Adipocyte (in vitro differentiated cells): ENCODE measurements around the gene C1QTNF2.

Source experiments
- DNase-seq: peaks from one replicate; pipeline ENCODE4 v3.0.0-alpha.2; 2015; ENCODE audit warnings: low read depth
- H3K27me3 ChIP-seq: replicated peaks from 2 replicates; pipeline ENCODE4 v1.7.0; 2013; ENCODE audit warnings: mild to moderate bottlenecking, low read length, moderate library complexity; ENCODE audit not compliant: control insufficient read depth, insufficient read depth
- H3K36me3 ChIP-seq: 2 replicates; pipeline ENCODE4 v1.7.0; 2013; ENCODE audit warnings: low read length, mild to moderate bottlenecking, moderate library complexity; ENCODE audit not compliant: control insufficient read depth, insufficient read depth, severe bottlenecking
- H3K4me1 ChIP-seq: 2 replicates; pipeline ENCODE4 v1.7.0; 2013; ENCODE audit warnings: mild to moderate bottlenecking, low read length, moderate library complexity; ENCODE audit not compliant: control insufficient read depth, insufficient read depth
- H3K4me3 ChIP-seq: 2 replicates; pipeline ENCODE4 v1.7.0; 2013; ENCODE audit warnings: mild to moderate bottlenecking, low read length, moderate library complexity
- H3K9ac ChIP-seq: 2 replicates; pipeline ENCODE4 v1.7.0; 2013; ENCODE audit warnings: mild to moderate bottlenecking, low read length, moderate library complexity
- H3K9me3 ChIP-seq: 2 replicates; pipeline ENCODE4 v1.7.0; 2013; ENCODE audit warnings: mild to moderate bottlenecking, low read length, moderate library complexity; ENCODE audit not compliant: control insufficient read depth

C1QTNF2 gene

DNA sequence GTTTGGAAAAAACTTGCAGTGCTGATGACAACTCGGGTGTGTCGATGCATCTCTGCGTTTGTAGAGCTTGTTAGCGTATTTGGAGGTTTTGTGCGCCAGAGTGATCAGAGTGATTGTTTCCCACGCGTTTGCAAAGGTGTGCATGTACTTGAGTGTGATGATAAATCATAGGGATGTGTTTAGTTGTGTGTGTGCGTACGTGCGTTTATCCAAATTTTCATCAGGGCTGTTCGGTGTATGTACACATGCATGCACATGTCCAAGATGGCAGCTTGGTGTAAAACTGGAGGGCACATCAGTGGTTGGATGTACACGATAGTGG, 248 bp upstream of the C1QTNF2 start:
- Histone ChIP-seq H3K4me3 (peak overlapping the region; percentile 75), H3K27me3 (peaks cover 37% of the 10 kb centered on the region), H3K36me3 (no peaks in the 10 kb centered on the region), H3K4me1 (peaks cover 3% of the 10 kb centered on the region), H3K9me3 (peaks cover 5% of the 10 kb centered on the region), H3K9ac (no peak overlapping the region)
- no peak for DNase-seq

DNA sequence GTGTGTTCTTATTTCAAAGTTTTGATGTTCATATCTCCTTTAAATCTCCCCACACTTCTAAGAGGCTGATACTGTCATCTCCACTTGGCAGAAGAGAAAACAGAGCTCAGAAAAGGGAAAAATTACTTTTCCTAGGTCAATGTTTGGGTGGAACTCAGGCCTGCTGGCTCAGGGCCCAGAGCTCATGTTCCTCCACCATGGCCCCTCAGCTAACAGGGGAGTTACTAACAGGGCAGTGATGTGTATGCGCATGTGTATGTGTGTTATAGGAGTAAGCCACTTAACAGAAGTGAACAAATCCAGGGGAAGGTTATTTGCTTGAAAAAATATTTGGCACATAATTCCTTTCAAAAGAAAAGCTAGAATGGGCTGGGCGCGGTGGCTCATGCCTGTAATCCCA, 2.5 kb downstream of the C1QTNF2 start:
- peaks cover 12% of the 10 kb centered on the region for H3K4me1 ChIP-seq

DNA sequence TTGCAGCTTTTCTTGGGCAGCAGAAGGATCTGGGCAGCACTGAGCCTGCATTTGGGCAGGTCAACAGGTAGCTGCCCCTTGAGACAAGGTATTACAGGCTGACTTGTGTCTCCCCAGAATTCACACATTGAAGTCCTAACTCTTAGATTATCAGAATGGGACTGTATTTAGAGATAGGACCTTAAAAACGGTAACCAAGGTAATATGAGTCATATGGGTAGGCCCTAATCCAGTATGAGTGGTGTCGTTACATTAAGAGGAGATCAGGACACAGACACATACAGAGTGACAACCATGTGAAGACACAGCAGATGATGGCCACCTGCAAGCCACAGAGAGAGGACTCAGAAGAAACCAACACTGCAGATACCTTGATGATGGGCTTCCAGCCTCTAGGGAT, 3.2 kb downstream of the C1QTNF2 start:
- Histone ChIP-seq H3K36me3 (no peaks in the 10 kb centered on the region), H3K27me3 (peaks cover 17% of the 10 kb centered on the region), H3K9me3 (peaks cover 5% of the 10 kb centered on the region), H3K4me3 (no peak overlapping the region), H3K4me1 (peaks cover 17% of the 10 kb centered on the region), H3K9ac (no peak overlapping the region)
- no peak for DNase-seq

More for the DNA sequence above, 2.5 kb downstream of the C1QTNF2 start:
- H3K9me3 ChIP-seq: peaks cover 5% of the 10 kb centered on the region
- peaks cover 20% of the 10 kb centered on the region for H3K27me3 ChIP-seq
- H3K4me3 ChIP-seq: no peak overlapping the region
- H3K9ac ChIP-seq: no peak overlapping the region
- no peaks in the 10 kb centered on the region for H3K36me3 ChIP-seq
- no peak for DNase-seq

DNA sequence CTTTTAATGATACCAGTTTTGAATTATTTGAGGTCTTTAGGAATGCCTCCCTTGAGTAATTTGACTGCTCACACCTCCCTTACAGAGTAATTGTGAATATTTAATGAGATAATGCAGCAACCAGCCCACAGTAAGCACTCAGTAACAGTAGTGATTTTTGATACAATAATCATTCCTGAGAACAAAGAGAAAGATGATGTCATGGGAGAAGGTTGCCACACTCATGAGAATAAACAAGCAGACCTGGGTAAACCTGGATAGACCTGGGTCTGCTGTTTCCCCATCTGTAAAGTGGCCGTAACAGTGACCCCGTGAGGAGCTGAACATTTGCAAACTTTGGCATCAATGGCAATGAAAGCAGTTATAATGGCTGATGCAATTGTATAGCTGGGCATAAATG, 4.2 kb downstream of the C1QTNF2 start:
- Histone ChIP-seq H3K4me3 (no peak overlapping the region), H3K36me3 (no peaks in the 10 kb centered on the region), H3K9me3 (peaks cover 5% of the 10 kb centered on the region), H3K4me1 (peaks cover 18% of the 10 kb centered on the region), H3K9ac (no peak overlapping the region), H3K27me3 (peaks cover 10% of the 10 kb centered on the region)
- DNase-seq: no peak

DNA sequence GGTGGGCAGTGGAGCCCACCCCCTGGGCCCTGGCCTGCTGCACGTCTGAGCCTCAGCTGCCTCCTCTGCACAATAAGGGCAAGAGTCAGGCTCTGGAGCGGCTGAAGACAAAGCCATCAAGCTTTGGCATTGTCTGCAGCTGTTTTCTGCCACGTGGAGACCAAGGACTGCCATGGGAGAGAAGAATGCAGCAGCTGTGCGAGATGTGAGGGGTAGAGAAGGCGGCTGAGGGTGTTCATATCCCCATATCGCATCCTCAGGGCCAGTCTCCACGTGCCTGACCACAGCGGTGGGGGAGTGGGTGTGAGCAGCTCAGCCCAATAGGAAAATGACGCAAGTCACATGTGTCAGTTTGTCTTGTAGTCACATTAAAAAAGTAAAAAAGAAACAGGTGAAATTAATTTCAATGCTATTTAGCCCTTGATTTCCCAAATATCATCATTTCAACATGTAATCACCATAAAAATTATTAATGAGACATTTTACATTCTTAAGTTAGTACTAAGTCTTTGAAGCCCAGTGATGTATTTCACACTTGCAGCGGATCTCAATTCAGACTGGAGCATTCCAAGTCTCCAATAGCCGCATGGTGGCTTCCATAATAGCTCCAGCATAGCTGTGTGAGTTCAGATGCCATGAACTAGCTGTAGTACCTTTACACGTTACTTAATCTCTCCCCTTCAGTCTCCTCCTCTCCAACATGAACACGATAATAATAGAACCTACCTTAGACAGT, 6.6 kb downstream of the C1QTNF2 start:
- DNase-seq: peak; percentile 3
- H3K36me3 ChIP-seq: no peaks in the 10 kb centered on the region
- H3K27me3 ChIP-seq: no peaks in the 10 kb centered on the region
- H3K4me3 ChIP-seq: no peak overlapping the region
- H3K9me3 ChIP-seq: peaks cover 2% of the 10 kb centered on the region
- peaks cover 15% of the 10 kb centered on the region for H3K4me1 ChIP-seq
- peak overlapping the region; percentile 31 for H3K9ac ChIP-seq

DNA sequence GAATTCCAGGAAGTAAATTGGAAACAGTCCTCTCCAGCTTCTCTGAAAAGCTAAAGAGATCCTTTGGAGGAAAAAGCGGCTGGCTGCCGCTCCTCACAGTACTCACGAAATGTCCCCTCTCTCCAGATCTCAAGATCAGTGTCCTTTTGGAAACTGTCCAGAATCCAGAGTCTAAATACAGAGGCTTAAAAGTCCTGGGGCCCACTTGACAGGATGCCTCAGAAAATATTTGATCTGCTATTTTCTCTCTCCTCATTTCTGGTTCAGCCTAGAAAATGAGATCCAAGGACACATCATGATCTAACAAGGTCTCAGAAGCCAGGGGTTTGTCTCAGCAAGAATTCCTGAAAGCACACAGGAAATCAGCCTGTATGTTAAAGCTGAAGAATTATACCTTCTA, 7.2 kb downstream of the C1QTNF2 start:
- Histone ChIP-seq H3K4me3 (no peak overlapping the region), H3K36me3 (no peaks in the 10 kb centered on the region), H3K4me1 (peaks cover 16% of the 10 kb centered on the region), H3K9me3 (no peaks in the 10 kb centered on the region), H3K9ac (peak overlapping the region; percentile 31), H3K27me3 (no peaks in the 10 kb centered on the region)
- peak; percentile 60 for DNase-seq

DNA sequence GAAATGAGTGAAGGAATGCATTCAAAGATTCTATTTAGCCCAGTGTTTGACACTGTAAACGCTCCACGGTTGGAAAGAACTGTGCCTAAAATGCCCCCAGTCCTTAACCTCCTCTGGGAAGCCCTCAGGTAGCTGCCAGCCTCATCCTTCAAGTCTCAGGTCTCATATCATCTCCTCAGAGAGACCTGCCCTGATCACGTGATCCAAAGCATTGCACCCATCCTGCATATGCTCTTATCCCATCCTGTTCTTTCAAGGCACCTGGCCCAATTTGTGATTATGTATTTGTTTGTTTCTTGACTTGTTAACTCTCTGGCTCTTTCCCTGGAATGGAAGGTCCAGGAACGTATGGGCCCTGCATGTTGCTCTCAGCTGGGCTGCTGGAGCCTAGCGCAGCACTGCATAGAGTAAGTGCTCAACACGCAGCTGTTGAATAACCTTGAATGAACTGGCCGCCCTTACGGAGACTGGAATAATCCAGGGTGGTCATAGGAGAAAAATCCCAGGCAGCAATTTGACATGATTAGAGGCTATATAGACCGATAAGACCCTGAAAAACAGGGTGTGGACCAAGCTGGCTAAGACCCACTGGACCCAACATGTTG, 8.7 kb downstream of the C1QTNF2 start:
- Histone ChIP-seq H3K36me3 (no peaks in the 10 kb centered on the region), H3K4me3 (no peak overlapping the region), H3K9ac (no peak overlapping the region), H3K9me3 (no peaks in the 10 kb centered on the region), H3K4me1 (peaks cover 26% of the 10 kb centered on the region), H3K27me3 (peaks cover 4% of the 10 kb centered on the region)
- no peak for DNase-seq

DNA sequence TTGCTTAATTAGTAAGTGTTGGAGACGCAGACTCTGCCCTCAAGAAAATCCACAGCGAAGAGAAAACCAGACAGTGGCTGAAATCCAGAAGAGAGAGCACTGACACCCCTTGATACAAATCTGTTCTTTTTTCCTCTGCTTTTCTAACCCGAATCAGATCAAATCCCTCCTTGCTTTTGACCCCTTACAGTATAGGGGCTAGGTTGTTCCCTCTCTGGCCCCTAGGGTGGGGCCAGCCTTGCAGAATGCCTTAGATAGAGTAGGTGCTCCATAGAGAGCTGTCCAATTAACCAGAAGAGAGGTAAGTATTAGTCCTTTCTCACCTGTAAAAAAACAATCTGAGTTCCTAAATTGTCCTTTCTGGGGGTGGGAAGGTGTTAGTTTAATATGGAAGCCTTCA, 10.1 kb downstream of the C1QTNF2 start:
- no peak for DNase-seq

DNA sequence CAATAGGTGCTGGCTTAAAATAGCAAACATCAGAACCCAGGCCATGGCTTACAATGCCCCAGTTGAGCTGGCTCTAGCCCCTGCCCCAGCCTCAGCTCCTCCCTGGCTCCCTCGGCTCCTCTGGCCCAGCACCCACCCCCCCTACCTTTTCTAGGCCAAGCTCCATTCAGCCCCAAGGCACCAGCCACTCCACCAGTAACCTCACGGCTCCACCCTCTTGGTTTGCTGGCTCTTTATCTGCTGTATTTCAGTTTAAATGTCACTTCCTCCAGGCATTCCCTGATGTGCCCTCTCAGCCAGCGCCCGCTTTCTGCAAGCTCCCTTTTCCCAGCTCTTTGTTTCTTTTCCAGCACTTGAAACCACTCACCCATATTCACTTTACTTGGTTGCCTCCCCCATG, 10.6 kb downstream of the C1QTNF2 start:
- H3K4me1 ChIP-seq: peaks cover 26% of the 10 kb centered on the region
- H3K4me3 ChIP-seq: no peak overlapping the region
- no peak for DNase-seq
- no peaks in the 10 kb centered on the region for H3K9me3 ChIP-seq
- no peak overlapping the region for H3K9ac ChIP-seq
- no peaks in the 10 kb centered on the region for H3K36me3 ChIP-seq
- H3K27me3 ChIP-seq: peaks cover 4% of the 10 kb centered on the region

More for the DNA sequence above, 10.1 kb downstream of the C1QTNF2 start:
- Histone ChIP-seq H3K9ac (no peak overlapping the region), H3K4me1 (peaks cover 26% of the 10 kb centered on the region), H3K36me3 (no peaks in the 10 kb centered on the region), H3K27me3 (peaks cover 4% of the 10 kb centered on the region), H3K9me3 (no peaks in the 10 kb centered on the region), H3K4me3 (no peak overlapping the region)

DNA sequence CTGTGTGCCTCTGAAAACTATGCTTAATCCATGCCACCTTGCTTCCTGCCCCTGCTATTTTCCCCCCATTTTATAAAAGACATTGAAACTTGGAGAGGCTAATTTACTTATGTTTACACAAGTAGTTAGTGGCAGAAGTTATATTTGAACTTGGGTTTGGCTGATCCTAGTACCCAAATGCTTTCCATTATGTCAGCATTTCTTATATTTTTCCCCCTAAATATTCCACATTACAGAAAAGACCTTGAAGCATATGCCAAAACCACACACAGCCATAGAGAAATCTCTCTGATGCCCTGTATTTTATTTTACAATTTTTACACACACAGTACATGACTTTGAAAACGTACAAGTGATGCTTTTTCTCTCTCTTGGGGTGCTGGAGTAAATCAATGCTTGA, 11.2 kb downstream of the C1QTNF2 start:
- Histone ChIP-seq H3K9me3 (no peaks in the 10 kb centered on the region), H3K4me1 (peaks cover 26% of the 10 kb centered on the region), H3K9ac (no peak overlapping the region), H3K27me3 (peaks cover 4% of the 10 kb centered on the region), H3K36me3 (no peaks in the 10 kb centered on the region), H3K4me3 (no peak overlapping the region)
- no peak for DNase-seq

DNA sequence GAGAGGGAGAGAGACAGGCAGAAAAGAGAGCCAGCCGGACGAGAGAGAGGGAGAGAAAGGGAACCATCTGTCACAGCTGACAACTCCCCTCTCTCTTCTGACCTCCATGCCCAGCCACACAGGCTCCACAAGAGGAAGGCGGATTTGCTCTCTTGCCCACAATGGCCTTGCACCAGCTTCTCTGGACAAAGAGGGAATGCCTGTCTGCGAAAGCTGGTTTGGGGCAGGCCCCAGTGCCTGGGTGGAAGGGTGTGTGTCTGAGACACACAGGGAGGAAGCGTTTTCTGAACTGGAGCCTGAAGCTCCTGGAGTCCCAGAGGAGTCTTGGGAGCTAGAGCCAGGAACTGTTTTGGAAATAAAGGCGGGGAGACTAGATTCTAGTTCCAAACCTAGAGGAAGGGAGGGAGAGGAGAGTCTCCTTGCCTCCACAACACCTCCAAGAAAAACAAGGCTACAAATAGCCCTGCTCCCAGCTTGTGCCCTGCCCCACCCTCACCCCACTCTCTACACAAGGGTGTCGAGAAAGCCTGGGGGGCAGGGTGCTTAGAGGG, 12.5 kb downstream of the C1QTNF2 start:
- H3K4me3 ChIP-seq: peak overlapping the region; percentile 18
- no peaks in the 10 kb centered on the region for H3K9me3 ChIP-seq
- DNase-seq: no peak
- peaks cover 17% of the 10 kb centered on the region for H3K4me1 ChIP-seq
- H3K36me3 ChIP-seq: no peaks in the 10 kb centered on the region
- peaks cover 4% of the 10 kb centered on the region for H3K27me3 ChIP-seq
- H3K9ac ChIP-seq: peak overlapping the region; percentile 38
